Heart right ventricle (tissue), 16 donors: ENCODE results near the gene CCDC188. TPM values are rescaled to one million over a fixed set of nuclear protein-coding genes. Genes with fewer than 3 reads are reported as not detected.

Experiments
- ATAC-seq, 8 donors: fragments of 200-7000 bp; cut with Tn5 transposase; one replicate each; pipeline ENCODE4 v1.9.1; 2020; ENCODE audit warnings: mild to moderate bottlenecking in 8 of 8, moderate library complexity in 8 of 8, moderate number of reproducible peaks in 1 of 8
- DNase-seq, 2 donors: peaks; one replicate each; pipeline ENCODE4 v3.0.0-alpha.2; 2020
- H3K27ac ChIP-seq, 10 donors: fragments of 200-600 bp; sonication (generic) in 2 of 10; one replicate each; pipeline versions ENCODE4 v1.5.0 to v1.8.0; 2020 to 2022; ENCODE audit warnings: mild to moderate bottlenecking in 3 of 10
- H3K27me3 ChIP-seq, 7 donors: fragments of 200-600 bp; one replicate each; pipeline ENCODE4 v1.8.0; 2021 to 2022; ENCODE audit warnings: mild to moderate bottlenecking in 2 of 7
- H3K36me3 ChIP-seq, 9 donors: fragments of 200-600 bp; sonication (generic) in 1 of 9; one replicate each; pipeline versions ENCODE4 v1.5.0 to v1.8.0; 2020 to 2022; ENCODE audit warnings: mild to moderate bottlenecking in 2 of 9
- H3K4me1 ChIP-seq, 9 donors: fragments of 200-600 bp; sonication (generic) in 1 of 9; one replicate each; pipeline versions ENCODE4 v1.5.0 to v1.8.0; 2020 to 2022; ENCODE audit warnings: mild to moderate bottlenecking in 4 of 9
- H3K4me3 ChIP-seq, 10 donors: fragments of 200-600 bp; sonication (generic) in 2 of 10; one replicate each; pipeline versions ENCODE4 v1.5.0 to v1.8.0; 2020 to 2022; ENCODE audit warnings: mild to moderate bottlenecking in 7 of 10, moderate library complexity in 2 of 10
- H3K9me3 ChIP-seq, 11 donors: fragments of 200-600 bp in 10 of 11; sonication (generic) in 2 of 11; one replicate each; pipeline versions ENCODE4 v1.5.0 to v1.8.0; 2013 to 2022; ENCODE audit warnings: mild to moderate bottlenecking in 2 of 11, control low read depth in 1 of 11, moderate library complexity in 1 of 11
- WGBS, 2 donors: extraction: QIAGEN DNeasy Blood & Tissue Kit; methylation state at CpG; one replicate each; pipeline ENCODE4 v1.1.7; 2013; ENCODE audit warnings: inconsistent platforms in 1 of 2; 5-methylcytosine and 5-hydroxymethylcytosine counted together
- intact Hi-C, 10 donors: fragments of 100-400 bp; cut with DNase I; formaldehyde crosslinking; loops; one replicate each; pipeline versions ENCODE4 v1.11.1 to v1.14.2; 2022
- polyA plus RNA-seq, 2 donors: library from polyadenylated mRNA; stranded (reverse); fragments of 200-250 nt; gene quantifications; one replicate each; pipeline ENCODE4 v1.2.3, GENCODE V29; 2013
- total RNA-seq, 10 donors: library from RNA; stranded (reverse); fragmentation: NEBNext Ultra II Directional in 3 of 10; extraction: Animal tissue kit (Norgen Biotek cat#: 25700) in 3 of 10; gene quantifications; one replicate each; pipeline versions ENCODE4 v1.2.1 to v1.2.4, GENCODE V29; 2021 to 2023
- TF ChIP-seq, protein P1 (sequence below), 9 donors: fragments of 200-600 bp; sonication (generic) in 2 of 9; IDR thresholded peaks; one replicate each; pipeline versions ENCODE4 v1.5.0 to v1.8.0; 2021 to 2022; ENCODE audit warnings: antibody characterized with exemption in 9 of 9, mild to moderate bottlenecking in 5 of 9, moderate library complexity in 1 of 9
- donor health status: Arrhythmogenic right ventricular cardiomyopathy.
- donor health status: ischemic (EF 13 %, LVEDD 7.1; RV severe dilation, severe dysfunction).
- donor health status: healthy with polysubstance abuse.
- donor health status: DM: no; HTN: yes; CAD: no.
- donor health status: DM: no; HTN: no; CAD: no.
- donor health status: ischemic (EF 25% LVEDD 6.9; RV normal size, moderate dysfunction).
- donor health status: ischemic (EF 25% LVEDD 5.7; RV mildly dilated, moderate dysfunction).
- donor health status: healthy.
- donor health status: DM: yes; HTN: yes; CAD: no.
- donor health status: Ischemic cardiomyopathy.
- donor health status: ischemic (EF 35%, LVEDD 5.7; RV mildly dilated, moderate dysfunction).
- donor health status: nonischemic (EF 11% LVEDD 7.7; RV severe dilation, severe dysfunction).
- donor health status: DM: yes; HTN: yes; CAD: no.
- donor health status: PGD.
- donor health status: ischemic (EF 29% LVEDD 5.4; RV normal size, mild dysfunction).
- donor health status: nonischemic (EF 23%, LVEDD 6.1; RV moderate dilation, normal function).

Gene CCDC188
- total and polyA plus RNA-seq, 12 donors = 0.15 to 2.3 (median 0.51) TPM; not detected in 3

DNA sequence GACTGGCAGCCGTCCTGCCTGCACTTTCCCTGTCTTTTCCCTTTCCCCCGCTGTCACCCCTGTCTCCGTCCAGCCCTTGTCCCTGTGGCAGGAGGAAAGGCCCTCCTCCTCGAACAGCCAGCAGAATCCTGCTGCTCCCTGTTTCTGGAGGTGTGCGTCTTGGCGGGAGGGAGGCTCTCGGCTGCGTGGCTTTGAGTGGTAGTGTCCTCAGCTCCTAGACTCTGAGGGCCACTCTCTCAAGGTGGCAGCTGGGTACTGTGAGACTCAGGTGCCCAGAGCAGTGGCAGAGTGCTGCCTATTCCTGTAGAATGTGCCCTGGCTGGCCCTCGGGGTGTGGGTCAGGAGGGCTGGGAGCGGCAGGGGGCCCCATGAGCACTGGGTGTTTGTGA lies 44.0 kb downstream of the CCDC188 start:
- no peak for ATAC-seq
- H3K9me3 ChIP-seq = no peaks in the 10 kb centered on the region
- no peak overlapping the region for H3K4me3 ChIP-seq
- intact Hi-C loops = no loop called here
- H3K4me1 ChIP-seq = peaks cover 0 to 6% (median 1%) of the 10 kb centered on the region in 9 donors
- WGBS, 2 donors = 94% methylated on average over 10 of the region's 10 CpGs
- peak in 1 of 2 donors; percentile 3 for DNase-seq
- no peaks in the 10 kb centered on the region for H3K27me3 ChIP-seq
- TF ChIP-seq, protein P1, sequence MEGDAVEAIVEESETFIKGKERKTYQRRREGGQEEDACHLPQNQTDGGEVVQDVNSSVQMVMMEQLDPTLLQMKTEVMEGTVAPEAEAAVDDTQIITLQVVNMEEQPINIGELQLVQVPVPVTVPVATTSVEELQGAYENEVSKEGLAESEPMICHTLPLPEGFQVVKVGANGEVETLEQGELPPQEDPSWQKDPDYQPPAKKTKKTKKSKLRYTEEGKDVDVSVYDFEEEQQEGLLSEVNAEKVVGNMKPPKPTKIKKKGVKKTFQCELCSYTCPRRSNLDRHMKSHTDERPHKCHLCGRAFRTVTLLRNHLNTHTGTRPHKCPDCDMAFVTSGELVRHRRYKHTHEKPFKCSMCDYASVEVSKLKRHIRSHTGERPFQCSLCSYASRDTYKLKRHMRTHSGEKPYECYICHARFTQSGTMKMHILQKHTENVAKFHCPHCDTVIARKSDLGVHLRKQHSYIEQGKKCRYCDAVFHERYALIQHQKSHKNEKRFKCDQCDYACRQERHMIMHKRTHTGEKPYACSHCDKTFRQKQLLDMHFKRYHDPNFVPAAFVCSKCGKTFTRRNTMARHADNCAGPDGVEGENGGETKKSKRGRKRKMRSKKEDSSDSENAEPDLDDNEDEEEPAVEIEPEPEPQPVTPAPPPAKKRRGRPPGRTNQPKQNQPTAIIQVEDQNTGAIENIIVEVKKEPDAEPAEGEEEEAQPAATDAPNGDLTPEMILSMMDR (IDR thresholded peaks at IDR 0.05) = no peak
- H3K27ac ChIP-seq = no peak overlapping the region
- peaks cover 14 to 98% (median 50%) of the 10 kb centered on the region in 9 donors for H3K36me3 ChIP-seq

DNA sequence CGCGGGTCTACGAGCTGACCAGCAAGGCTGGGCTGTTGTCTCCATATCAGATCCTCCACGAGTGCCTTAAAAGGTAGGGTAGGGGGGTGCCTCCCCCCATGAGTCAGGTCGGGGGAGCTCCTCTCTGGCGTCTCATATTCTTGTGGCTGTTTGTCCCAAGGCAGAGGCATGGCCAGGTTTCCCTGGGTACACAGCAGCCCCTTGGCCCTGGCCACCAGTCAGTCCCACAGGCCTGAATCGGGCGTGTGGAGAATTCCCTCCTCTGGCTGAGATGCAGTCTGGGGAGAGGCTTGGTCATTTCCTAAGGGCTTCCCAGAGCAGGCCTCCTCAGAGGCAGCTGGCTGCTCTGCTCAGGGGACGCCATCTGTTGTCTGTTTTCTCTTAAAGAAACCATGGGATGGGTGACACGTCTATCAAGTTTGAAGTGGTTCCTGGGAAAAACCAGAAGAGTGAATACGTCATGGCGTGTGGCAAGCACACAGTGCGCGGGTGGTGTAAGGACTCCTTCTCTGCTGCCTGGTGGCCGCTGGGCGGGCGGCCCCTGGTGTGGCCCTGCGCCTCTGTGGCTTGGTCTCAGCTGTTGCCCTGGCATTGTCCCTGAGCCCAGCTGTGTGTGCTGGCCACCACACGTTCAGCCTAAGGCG lies 44.5 kb downstream of the CCDC188 start:
- peaks cover 0 to under 1% (median 0%) of the 10 kb centered on the region in 9 donors for H3K4me1 ChIP-seq
- WGBS, 2 donors = 87 to 88% methylated on average over 20 of the region's 20 CpGs
- ATAC-seq (no peak), DNase-seq (no peak)
- no peaks in the 10 kb centered on the region for H3K27me3 ChIP-seq
- no peaks in the 10 kb centered on the region for H3K9me3 ChIP-seq
- H3K4me3 ChIP-seq = no peak overlapping the region
- intact Hi-C loops = no loop called here
- TF ChIP-seq, protein P1 (IDR thresholded peaks at IDR 0.05) = no peak
- H3K27ac ChIP-seq = no peak overlapping the region
- peaks cover 14 to 98% (median 50%) of the 10 kb centered on the region in 9 donors for H3K36me3 ChIP-seq

DNA sequence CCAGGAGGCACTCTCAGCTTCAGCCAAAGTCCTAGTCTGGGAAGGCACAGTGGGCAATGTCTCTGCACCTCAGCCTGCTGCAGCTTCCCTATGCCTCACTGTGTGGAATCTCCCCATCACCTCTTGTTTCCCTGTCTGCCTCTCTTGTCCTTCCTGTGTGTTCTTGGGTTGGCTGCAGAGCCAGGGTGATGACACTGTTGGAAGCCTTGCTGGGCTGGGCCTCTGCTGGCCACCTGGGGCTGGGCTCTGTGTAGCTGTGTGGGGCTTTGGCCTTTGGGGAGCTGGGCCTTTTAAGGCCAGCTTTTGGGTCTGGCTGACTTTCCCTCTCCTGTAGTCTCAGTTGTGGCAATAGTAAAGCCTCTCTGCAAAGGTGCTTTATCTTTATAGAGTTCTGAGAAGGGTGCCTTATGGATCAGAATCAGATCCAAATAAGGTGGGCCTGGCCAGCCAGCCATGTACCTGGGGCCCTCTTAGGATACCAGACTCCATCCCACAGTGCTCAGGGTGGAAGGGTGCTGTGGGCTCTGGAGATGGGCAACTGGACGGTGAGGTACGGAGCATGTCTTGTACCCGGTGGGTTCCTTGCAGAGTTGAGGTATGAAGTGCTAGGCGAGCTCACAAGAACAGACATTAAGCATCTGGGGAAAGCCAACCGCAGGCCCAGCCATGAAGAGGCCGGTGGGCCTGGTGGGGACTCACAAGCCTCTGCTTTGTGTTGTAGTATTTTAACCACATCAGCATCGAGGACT lies 45.2 kb downstream of the CCDC188 start:
- intact Hi-C loops = no loop called here
- ATAC-seq = no peak
- H3K27ac ChIP-seq = no peak overlapping the region
- no peak for DNase-seq
- 94 to 96% methylated on average over 7 of the region's 7 CpGs for WGBS, 2 donors
- H3K27me3 ChIP-seq = no peaks in the 10 kb centered on the region
- TF ChIP-seq, protein P1 (IDR thresholded peaks at IDR 0.05) = no peak
- no peak overlapping the region for H3K4me3 ChIP-seq
- H3K36me3 ChIP-seq = peaks cover 14 to 99% (median 50%) of the 10 kb centered on the region in 9 donors
- H3K4me1 ChIP-seq = no peaks in the 10 kb centered on the region
- no peaks in the 10 kb centered on the region for H3K9me3 ChIP-seq

DNA sequence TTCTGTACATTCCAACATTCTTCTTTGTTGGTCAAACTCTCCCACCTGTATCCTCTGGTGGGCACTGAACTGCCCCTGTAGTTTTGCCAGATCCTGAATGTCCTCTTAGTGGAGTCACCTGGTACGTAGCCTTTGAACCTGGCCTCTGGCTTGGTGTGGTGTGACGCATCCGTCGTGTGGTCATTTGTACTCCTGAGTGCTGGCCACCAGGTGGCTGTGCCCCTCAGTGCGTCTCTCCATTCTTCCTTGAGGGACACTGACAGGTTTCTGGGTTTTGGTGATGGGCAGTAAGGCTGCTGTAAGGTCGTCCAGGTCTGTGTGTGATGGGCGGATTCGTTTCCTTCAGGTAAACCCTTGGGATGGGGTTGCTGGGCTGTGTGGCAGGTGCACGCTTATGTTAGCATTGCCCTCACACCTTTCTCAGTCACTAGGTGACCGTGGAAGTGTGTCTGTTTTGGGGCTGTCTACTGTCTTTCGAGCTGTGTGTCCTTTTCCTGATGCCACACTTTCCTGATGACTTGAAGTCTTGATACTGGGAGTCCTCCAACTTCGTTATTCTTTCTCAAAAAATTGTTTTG lies 48.6 kb downstream of the CCDC188 start:
- peaks cover 1 to 99% (median 45%) of the 10 kb centered on the region in 9 donors for H3K36me3 ChIP-seq
- 91 to 94% methylated on average over 12 of the region's 12 CpGs for WGBS, 2 donors
- no peak for DNase-seq
- intact Hi-C loops = no loop called here
- H3K27me3 ChIP-seq = no peaks in the 10 kb centered on the region
- no peaks in the 10 kb centered on the region for H3K9me3 ChIP-seq
- ATAC-seq = no peak
- H3K4me1 ChIP-seq = peaks cover 0 to 4% (median 0%) of the 10 kb centered on the region in 9 donors
- no peak overlapping the region for H3K4me3 ChIP-seq
- TF ChIP-seq, protein P1 (IDR thresholded peaks at IDR 0.05) = no peak
- no peak overlapping the region for H3K27ac ChIP-seq
